Thymus (tissue), 11 donors: ENCODE results near the gene BEND4. TPM values are rescaled to one million over a fixed set of nuclear protein-coding genes. Genes with fewer than 3 reads are reported as not detected.

ENCODE experiments used
- DNase-seq, 9 donors: peaks; one replicate each; pipeline ENCODE4 v3.0.0-alpha.2; 2013; ENCODE audit warnings: low spot score in 9 of 9, low read depth in 6 of 9, missing footprints in 1 of 9
- H3K27ac ChIP-seq, 2 donors: one replicate each; pipeline ENCODE4 v1.5.1; 2013; ENCODE audit warnings: control low read depth in 1 of 2, low read depth in 1 of 2, low read length in 1 of 2, mild to moderate bottlenecking in 1 of 2, moderate library complexity in 1 of 2
- H3K27me3 ChIP-seq, 2 donors: one replicate each; pipeline ENCODE4 v1.5.1; 2013; ENCODE audit warnings: low read length in 1 of 2; ENCODE audit not compliant: control insufficient read depth in 2 of 2, insufficient read depth in 1 of 2
- H3K36me3 ChIP-seq, 2 donors: one replicate each; pipeline ENCODE4 v1.5.1; 2013; ENCODE audit warnings: low read length in 1 of 2, mild to moderate bottlenecking in 1 of 2, moderate library complexity in 1 of 2; ENCODE audit not compliant: control insufficient read depth in 2 of 2, insufficient read depth in 2 of 2
- H3K4me1 ChIP-seq, 2 donors: one replicate each; pipeline ENCODE4 v1.5.1; 2013; ENCODE audit warnings: low read length in 2 of 2; ENCODE audit not compliant: control insufficient read depth in 2 of 2, insufficient read depth in 2 of 2
- H3K4me3 ChIP-seq, 2 donors: one replicate each; pipeline ENCODE4 v1.5.1; 2013; ENCODE audit warnings: low read length in 2 of 2, control low read depth in 1 of 2, mild to moderate bottlenecking in 1 of 2
- H3K9me3 ChIP-seq, 2 donors: one replicate each; pipeline ENCODE4 v1.5.1; 2013; ENCODE audit warnings: low read length in 1 of 2, mild to moderate bottlenecking in 1 of 2; ENCODE audit not compliant: control insufficient read depth in 2 of 2, insufficient read depth in 1 of 2
- WGBS: extraction: QIAGEN DNeasy Blood & Tissue Kit; methylation state at CpG from one replicate; pipeline ENCODE4 v1.1.7; 2013; 5-methylcytosine and 5-hydroxymethylcytosine counted together
- polyA plus RNA-seq: library from polyadenylated mRNA; stranded (reverse); fragments of 200-250 nt; gene quantifications from one replicate; pipeline ENCODE4 v1.2.3, GENCODE V29; 2013
- total RNA-seq: library from RNA; stranded (reverse); fragments of 120-200 nt; gene quantifications from one replicate; pipeline ENCODE4 v1.2.4, GENCODE V29; 2013
- donor health status: healthy.

BEND4 gene
- total and polyA plus RNA-seq, 2 donors, result 0.23 to 1.6 TPM

DNA sequence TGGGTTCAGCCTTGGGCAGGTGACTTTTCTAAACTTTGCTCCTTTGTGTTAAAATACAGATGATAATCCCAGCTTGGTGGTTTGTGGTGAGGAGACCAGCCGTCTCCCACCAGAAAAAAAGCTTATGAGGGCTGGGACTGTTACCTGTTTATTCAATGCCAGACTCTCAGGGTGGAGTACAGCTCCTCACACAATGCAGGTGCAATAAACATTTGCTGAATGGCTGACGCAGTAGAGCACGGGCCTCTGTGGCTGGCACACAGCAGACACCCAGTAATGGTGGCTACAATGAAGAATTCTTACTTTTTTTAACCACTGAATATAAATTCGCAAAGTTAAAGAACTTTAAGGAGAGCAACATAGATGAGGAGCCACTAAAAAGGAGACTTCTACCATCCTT is 30.2 kb downstream of the BEND4 start:
- no peak overlapping the region for H3K27ac ChIP-seq
- H3K4me1 ChIP-seq, result no peaks in the 10 kb centered on the region
- H3K36me3 ChIP-seq, result peaks cover 0 to 9% of the 10 kb centered on the region in 2 donors
- no peak overlapping the region for H3K4me3 ChIP-seq
- WGBS, result 74% methylated on average over 4 of the region's 4 CpGs
- H3K27me3 ChIP-seq, result no peaks in the 10 kb centered on the region
- no peaks in the 10 kb centered on the region for H3K9me3 ChIP-seq
- no peak for DNase-seq

- Histone ChIP-seq H3K4me3 (no peak overlapping the region), H3K9me3 (no peaks in the 10 kb centered on the region), H3K36me3 (peaks cover 0 to 9% of the 10 kb centered on the region in 2 donors), H3K27me3 (no peaks in the 10 kb centered on the region), H3K4me1 (no peaks in the 10 kb centered on the region), H3K27ac (no peak overlapping the region)
- DNase-seq, result no peak
- 95% methylated on average over 12 of the region's 12 CpGs for WGBS
These were observed 32.6 kb downstream of the BEND4 start for GRCh38 chr4:42119886-42120285.

DNA sequence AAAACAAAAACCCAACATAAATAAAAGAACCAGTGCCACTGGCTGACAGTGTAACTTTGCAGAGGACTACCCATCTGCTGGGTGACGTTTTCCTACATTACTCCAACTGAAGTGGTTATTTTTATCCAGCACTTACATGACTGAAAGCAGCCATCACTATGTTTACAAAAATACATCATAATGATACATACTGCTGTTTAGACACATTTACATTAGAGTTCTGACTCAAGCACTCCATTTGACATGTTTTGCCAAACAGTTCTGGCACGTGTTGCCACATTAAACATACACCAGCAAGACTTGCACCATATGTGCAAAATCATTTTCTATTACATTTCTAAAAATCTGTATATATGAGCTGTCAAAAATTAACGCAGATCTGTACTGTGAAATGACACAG is 39.6 kb downstream of the BEND4 start:
- no peaks in the 10 kb centered on the region for H3K36me3 ChIP-seq
- no peak overlapping the region for H3K27ac ChIP-seq
- no peaks in the 10 kb centered on the region for H3K4me1 ChIP-seq
- no peaks in the 10 kb centered on the region for H3K27me3 ChIP-seq
- no peak for DNase-seq
- WGBS, result 94% methylated on average over 3 of the region's 3 CpGs
- H3K4me3 ChIP-seq, result no peak overlapping the region
- no peaks in the 10 kb centered on the region for H3K9me3 ChIP-seq

GRCh38 chr4:42104521-42104920 is 47.9 kb downstream of the BEND4 start:
- WGBS, result 28% methylated on average over 2 of the region's 2 CpGs
- Histone ChIP-seq H3K4me1 (no peaks in the 10 kb centered on the region), H3K36me3 (no peaks in the 10 kb centered on the region), H3K4me3 (no peak overlapping the region), H3K27me3 (no peaks in the 10 kb centered on the region), H3K27ac (no peak overlapping the region), H3K9me3 (no peaks in the 10 kb centered on the region)
- no peak for DNase-seq

DNA sequence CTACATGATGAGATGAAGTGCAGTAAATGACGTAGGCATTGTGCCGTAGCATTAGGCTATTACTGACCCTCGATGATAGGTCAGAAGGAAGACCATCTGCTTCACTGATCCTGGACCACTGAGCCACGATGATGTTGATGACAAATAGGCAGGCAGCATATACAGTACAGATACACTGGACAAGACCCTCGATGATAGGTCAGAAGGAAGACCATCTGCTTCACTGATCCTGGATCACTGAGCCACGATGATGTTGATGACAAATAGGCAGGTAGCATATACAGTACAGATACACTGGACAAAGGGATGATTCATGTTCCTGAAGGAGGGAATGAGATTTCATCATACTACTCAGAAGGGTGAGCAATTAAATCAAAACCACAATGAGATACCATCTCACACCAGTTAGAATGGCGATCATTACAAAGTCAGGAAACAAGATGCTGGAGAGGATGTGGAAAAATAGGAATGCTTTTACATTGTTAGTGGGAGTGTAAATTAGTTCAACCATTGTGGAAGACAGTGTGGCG is 50.9 kb downstream of the BEND4 start:
- DNase-seq, result no peak
- H3K4me3 ChIP-seq, result no peak overlapping the region
- no peaks in the 10 kb centered on the region for H3K36me3 ChIP-seq
- no peaks in the 10 kb centered on the region for H3K9me3 ChIP-seq
- no peaks in the 10 kb centered on the region for H3K27me3 ChIP-seq
- no peaks in the 10 kb centered on the region for H3K4me1 ChIP-seq
- H3K27ac ChIP-seq, result no peak overlapping the region
- WGBS, result 96% methylated on average over 8 of the region's 8 CpGs

GRCh38 chr4:42088386-42088785 is 64.1 kb downstream of the BEND4 start:
- no peaks in the 10 kb centered on the region for H3K36me3 ChIP-seq
- WGBS, result 89% methylated on average over 6 of the region's 6 CpGs

GRCh38 chr4:42083816-42084215 is 68.6 kb downstream of the BEND4 start:
- 97% methylated on average over 1 of the region's 1 CpG for whole genome bisulfite sequencing
- peaks cover 0 to 9% of the 10 kb centered on the region in 2 donors for H3K36me3 ChIP-seq

More at GRCh38 chr4:42088386-42088785, 64.1 kb downstream of the BEND4 start:
- Histone ChIP-seq H3K9me3 (no peaks in the 10 kb centered on the region), H3K4me1 (no peaks in the 10 kb centered on the region), H3K27me3 (no peaks in the 10 kb centered on the region), H3K4me3 (no peak overlapping the region), H3K27ac (no peak overlapping the region)
- no peak for DNase-seq

DNA sequence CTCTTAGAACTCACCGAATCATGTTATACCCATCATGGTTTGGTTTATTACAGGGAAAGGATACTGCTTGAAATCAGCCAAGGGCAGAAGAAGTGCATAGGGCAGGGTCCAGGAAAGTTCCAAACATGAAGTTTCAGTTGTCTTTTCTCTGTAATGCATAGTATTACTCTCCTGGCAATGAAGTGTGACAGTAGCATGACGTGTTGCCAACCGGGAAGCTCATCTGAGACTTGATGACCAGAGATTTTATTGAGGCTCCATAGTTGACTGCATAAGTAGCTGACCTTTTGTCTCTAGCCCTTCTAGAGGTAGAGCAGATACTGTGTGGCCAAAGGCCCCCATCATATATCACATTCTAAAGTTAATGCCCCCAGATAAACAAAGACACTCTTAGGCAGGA is 72.1 kb downstream of the BEND4 start:
- Histone ChIP-seq H3K4me3 (no peak overlapping the region), H3K36me3 (peaks cover 0 to 9% of the 10 kb centered on the region in 2 donors), H3K9me3 (no peaks in the 10 kb centered on the region), H3K27me3 (no peaks in the 10 kb centered on the region), H3K4me1 (no peaks in the 10 kb centered on the region), H3K27ac (no peak overlapping the region)
- 98% methylated on average over 3 of the region's 3 CpGs for WGBS
- no peak for DNase-seq

More at GRCh38 chr4:42083816-42084215, 68.6 kb downstream of the BEND4 start:
- no peaks in the 10 kb centered on the region for H3K9me3 ChIP-seq
- no peaks in the 10 kb centered on the region for H3K4me1 ChIP-seq
- H3K4me3 ChIP-seq, result no peak overlapping the region
- no peak overlapping the region for H3K27ac ChIP-seq
- DNase-seq, result no peak
- no peaks in the 10 kb centered on the region for H3K27me3 ChIP-seq

DNA sequence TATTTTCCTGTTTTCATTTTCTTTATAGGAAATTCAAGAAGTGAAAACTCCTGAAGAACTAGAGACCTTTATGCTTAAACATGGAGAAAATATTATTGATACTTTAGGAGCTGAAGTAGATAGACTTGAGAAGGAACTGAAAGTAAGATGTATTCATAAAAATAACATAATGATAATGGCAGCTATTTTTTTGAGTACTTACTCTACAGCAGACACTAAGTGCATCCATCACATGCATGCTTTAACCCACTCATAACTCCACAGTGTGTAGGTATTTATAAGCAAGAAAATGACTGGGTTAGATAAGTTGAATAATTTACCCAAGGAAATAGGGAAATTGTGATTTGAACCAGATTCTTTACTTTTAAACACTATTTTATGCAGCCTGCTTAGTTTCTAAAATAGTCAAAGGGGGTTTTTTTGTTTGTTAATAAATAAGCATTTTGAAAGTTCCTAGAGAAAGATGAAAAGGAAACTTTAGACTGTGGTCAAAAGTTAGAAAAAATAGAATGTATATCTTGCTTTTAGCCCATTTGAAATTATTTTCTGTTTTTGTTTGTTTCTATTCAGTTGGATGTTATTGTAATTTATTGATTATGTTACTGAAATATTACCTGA is 74.2 kb downstream of the BEND4 start:
- H3K36me3 ChIP-seq, result peaks cover 0 to 9% of the 10 kb centered on the region in 2 donors
- no peak overlapping the region for H3K27ac ChIP-seq
- no peak overlapping the region for H3K4me3 ChIP-seq
- no peak for DNase-seq
- H3K27me3 ChIP-seq, result no peaks in the 10 kb centered on the region
- H3K4me1 ChIP-seq, result no peaks in the 10 kb centered on the region
- no peaks in the 10 kb centered on the region for H3K9me3 ChIP-seq
